ENCODE measurements around the gene IFNA8. TPM values are rescaled to one million over a fixed set of nuclear protein-coding genes. Genes with fewer than 3 reads are reported as not detected.
"Not testable (repeated sequence)": the region's sequence is repeated elsewhere in the genome, so short reads cannot be mapped to it uniquely, and the experiment has no call there.

The IFNA8 gene
- total RNA-seq (not detected), polyA plus RNA-seq (not detected)
- long read RNA-seq, donor 1, result 0 reads
- long read RNA-seq, donor 2, result 0 reads
- long read RNA-seq, donor 3, result 0 reads
- long read RNA-seq, donor 4, result 0 reads
- long read RNA-seq, donor 5, result 0 reads

DNA sequence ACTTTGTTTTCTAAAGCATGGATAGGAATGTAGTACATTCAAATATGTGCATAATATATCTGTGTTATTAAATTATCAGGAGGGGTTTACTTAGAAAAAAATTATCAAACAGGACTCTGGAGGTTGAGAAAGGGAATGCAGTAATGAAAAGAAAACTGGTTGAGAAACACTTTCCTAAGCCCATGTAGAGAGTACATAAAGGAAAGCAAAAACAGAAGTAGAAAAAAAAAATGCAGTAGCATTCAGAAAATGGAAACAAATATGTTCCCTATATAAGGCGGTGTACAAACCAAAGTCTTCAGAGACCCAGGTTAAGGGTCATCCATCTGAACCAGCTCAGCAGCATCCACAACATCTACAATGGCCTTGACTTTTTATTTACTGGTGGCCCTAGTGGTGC, at the start of gene IFNA8:
Gene IFNA8 (plus strand): TSS at position 301 of the 400 bp plus-strand sequence. CDS start 60 bp downstream, at position 361.
- TF ChIP-seq, protein P1, sequence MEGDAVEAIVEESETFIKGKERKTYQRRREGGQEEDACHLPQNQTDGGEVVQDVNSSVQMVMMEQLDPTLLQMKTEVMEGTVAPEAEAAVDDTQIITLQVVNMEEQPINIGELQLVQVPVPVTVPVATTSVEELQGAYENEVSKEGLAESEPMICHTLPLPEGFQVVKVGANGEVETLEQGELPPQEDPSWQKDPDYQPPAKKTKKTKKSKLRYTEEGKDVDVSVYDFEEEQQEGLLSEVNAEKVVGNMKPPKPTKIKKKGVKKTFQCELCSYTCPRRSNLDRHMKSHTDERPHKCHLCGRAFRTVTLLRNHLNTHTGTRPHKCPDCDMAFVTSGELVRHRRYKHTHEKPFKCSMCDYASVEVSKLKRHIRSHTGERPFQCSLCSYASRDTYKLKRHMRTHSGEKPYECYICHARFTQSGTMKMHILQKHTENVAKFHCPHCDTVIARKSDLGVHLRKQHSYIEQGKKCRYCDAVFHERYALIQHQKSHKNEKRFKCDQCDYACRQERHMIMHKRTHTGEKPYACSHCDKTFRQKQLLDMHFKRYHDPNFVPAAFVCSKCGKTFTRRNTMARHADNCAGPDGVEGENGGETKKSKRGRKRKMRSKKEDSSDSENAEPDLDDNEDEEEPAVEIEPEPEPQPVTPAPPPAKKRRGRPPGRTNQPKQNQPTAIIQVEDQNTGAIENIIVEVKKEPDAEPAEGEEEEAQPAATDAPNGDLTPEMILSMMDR (IDR thresholded peaks at IDR 0.05; ENCODE audit: control extremely low read depth, extremely low read depth), result no peak
- Histone ChIP-seq H3K9ac (ENCODE audit: insufficient read depth in 1 of 2, low read length in 2 of 2) (no peak within 1 kb of the TSS), H3K27me3 (ENCODE audit: control insufficient read depth in 3 of 3, insufficient read depth in 3 of 3, low read length in 2 of 3) (peaks cover 0 to 6% (median 5%) of the 10 kb centered on the region in 3 donors), H3K4me3 (no peak within 1 kb of the TSS), H3K27ac (ENCODE audit: low read depth in 1 of 2, low read length in 1 of 2) (no peak within 1 kb of the TSS), H3K9me3 (ENCODE audit: control insufficient read depth in 4 of 4, insufficient read depth in 3 of 4, low read length in 3 of 4) (no peaks in the 10 kb centered on the region), H3K36me3 (ENCODE audit: control insufficient read depth in 4 of 4, insufficient read depth in 4 of 4, low read length in 4 of 4) (no peaks in the 10 kb centered on the region), H3K4me1 (ENCODE audit: control insufficient read depth in 5 of 5, insufficient read depth in 5 of 5, low read length in 5 of 5) (no peaks in the 10 kb centered on the region)
- DNase-seq, result no peak
- no peak for ATAC-seq (ENCODE audit: insufficient read depth, low FRiP score)
- 83 to 89% methylated on average over 1 of the region's 1 CpG for WGBS, 2 donors

DNA sequence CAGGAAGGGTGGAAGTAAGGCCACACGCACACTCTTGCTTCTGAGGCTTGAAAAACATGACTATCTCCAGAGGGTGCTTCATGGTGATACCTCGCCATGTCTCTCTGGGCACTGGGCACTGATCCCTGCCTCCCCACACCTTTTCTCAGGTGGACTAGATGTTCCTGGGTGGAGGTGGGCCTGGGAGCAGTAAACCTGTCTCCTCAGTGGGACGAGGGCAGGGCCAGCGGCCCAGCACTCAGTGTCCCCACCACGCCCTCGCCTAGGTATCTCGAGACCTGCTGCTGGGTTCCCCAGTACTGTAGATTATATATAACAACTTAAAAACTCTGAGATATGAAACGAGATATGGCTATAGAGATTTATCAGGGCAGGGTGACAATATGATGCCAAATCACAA, 46.6 kb upstream of the IFNA8 start:
- Histone ChIP-seq H3K36me3 (ENCODE audit: control insufficient read depth in 4 of 4, insufficient read depth in 4 of 4, low read length in 4 of 4) (no peaks in the 10 kb centered on the region), H3K27ac (ENCODE audit: low read depth in 1 of 2, low read length in 1 of 2) (no peak overlapping the region), H3K9ac (ENCODE audit: insufficient read depth in 1 of 2, low read length in 2 of 2) (no peak overlapping the region), H3K9me3 (ENCODE audit: control insufficient read depth in 4 of 4, insufficient read depth in 3 of 4, low read length in 3 of 4) (no peaks in the 10 kb centered on the region), H3K4me3 (no peak overlapping the region), H3K4me1 (ENCODE audit: control insufficient read depth in 5 of 5, insufficient read depth in 5 of 5, low read length in 5 of 5) (no peaks in the 10 kb centered on the region), H3K27me3 (ENCODE audit: control insufficient read depth in 3 of 3, insufficient read depth in 3 of 3, low read length in 2 of 3) (no peaks in the 10 kb centered on the region)
- WGBS, 2 donors, result 88 to 95% methylated on average over 8 of the region's 8 CpGs
- DNase-seq (no peak), ATAC-seq (ENCODE audit: insufficient read depth, low FRiP score) (no peak)
- TF ChIP-seq, protein P1 (IDR thresholded peaks at IDR 0.05; ENCODE audit: control extremely low read depth, extremely low read depth), result no peak

DNA sequence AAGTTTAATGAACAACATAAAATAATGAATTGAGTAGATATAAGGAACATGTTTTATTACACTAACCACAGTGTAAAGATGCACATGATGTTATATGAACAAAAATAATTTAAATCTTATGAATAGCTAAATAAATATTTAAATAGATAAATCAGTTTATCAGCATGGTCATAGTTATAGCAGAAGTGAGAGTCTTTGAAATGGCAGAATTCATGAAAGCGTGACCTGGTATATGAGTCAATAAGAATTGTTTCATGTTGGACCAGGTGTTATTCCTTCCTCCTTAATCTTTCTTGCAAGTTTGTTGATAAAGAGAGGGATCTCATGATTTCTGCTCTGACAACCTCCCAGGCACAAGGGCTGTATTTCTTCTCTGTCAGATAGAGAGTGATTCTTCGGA, 41.7 kb upstream of the IFNA8 start:
- H3K4me1 ChIP-seq (ENCODE audit: control insufficient read depth in 5 of 5, insufficient read depth in 5 of 5, low read length in 5 of 5); H3K9me3 ChIP-seq (ENCODE audit: control insufficient read depth in 4 of 4, insufficient read depth in 3 of 4, low read length in 3 of 4); DNase-seq; H3K27ac ChIP-seq (ENCODE audit: low read depth in 1 of 2, low read length in 1 of 2); H3K9ac ChIP-seq (ENCODE audit: insufficient read depth in 1 of 2, low read length in 2 of 2); H3K36me3 ChIP-seq (ENCODE audit: control insufficient read depth in 4 of 4, insufficient read depth in 4 of 4, low read length in 4 of 4); H3K27me3 ChIP-seq (ENCODE audit: control insufficient read depth in 3 of 3, insufficient read depth in 3 of 3, low read length in 2 of 3); ATAC-seq (ENCODE audit: insufficient read depth, low FRiP score); H3K4me3 ChIP-seq: not testable (repeated sequence)
- WGBS, 2 donors, result 85 to 96% methylated on average over 1 of the region's 2 CpGs

DNA sequence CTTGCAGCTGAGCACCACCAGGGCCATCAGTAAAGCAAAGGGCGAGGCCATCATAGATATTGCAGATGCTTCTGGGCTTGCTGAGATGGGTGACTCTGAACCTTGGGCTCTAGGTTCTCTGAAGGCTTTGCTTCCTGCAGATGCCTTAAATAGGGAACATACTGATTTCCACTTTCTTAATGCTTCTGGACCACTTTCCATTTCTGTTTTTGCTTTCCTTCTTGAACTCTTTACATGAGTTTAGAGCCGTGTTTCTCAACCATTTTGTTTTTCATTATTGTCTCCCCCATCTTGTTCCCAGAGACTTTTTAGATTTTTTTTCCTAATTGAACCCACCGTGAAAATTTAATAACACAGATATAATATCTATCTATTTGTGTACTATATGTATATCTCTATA, 41.0 kb upstream of the IFNA8 start, which contains the start of gene IFNA13:
Gene IFNA13 (minus strand): TSS at position 101 of the 400 bp plus-strand sequence. CDS start 47 bp downstream, at position 54.
- Histone ChIP-seq H3K27ac (ENCODE audit: low read depth in 1 of 2, low read length in 1 of 2) (no peak within 1 kb of the TSS), H3K9me3 (ENCODE audit: control insufficient read depth in 4 of 4, insufficient read depth in 3 of 4, low read length in 3 of 4) (no peaks in the 10 kb centered on the region), H3K36me3 (ENCODE audit: control insufficient read depth in 4 of 4, insufficient read depth in 4 of 4, low read length in 4 of 4) (no peaks in the 10 kb centered on the region), H3K27me3 (ENCODE audit: control insufficient read depth in 3 of 3, insufficient read depth in 3 of 3, low read length in 2 of 3) (no peaks in the 10 kb centered on the region), H3K9ac (ENCODE audit: insufficient read depth in 1 of 2, low read length in 2 of 2) (no peak within 1 kb of the TSS), H3K4me3 (no peak within 1 kb of the TSS), H3K4me1 (ENCODE audit: control insufficient read depth in 5 of 5, insufficient read depth in 5 of 5, low read length in 5 of 5) (no peaks in the 10 kb centered on the region)
- DNase-seq, result no peak
- WGBS, 2 donors, result 92 to 93% methylated on average over 3 of the region's 3 CpGs
- TF ChIP-seq, protein P1 (IDR thresholded peaks at IDR 0.05; ENCODE audit: control extremely low read depth, extremely low read depth), result no peak
- ATAC-seq (ENCODE audit: insufficient read depth, low FRiP score), result no peak

DNA sequence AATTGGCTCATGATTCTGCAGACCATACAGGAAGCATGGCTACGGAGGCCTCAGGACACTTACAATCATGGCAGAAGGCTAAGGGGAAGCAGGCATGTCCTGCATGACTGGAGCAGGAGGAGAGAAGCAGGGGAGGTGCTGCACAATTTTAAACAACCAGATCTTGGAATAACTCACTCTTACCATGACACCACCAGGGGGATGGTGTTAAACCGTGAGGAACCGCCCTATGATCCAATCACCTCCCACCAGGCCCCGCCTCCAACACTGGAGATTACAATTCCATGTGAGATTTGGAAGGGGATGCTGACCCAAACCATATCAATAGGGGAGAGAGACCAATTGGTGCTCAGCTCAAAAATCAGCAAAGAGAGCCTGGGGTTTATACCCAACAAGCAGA, 37.5 kb upstream of the IFNA8 start:
- DNase-seq; ATAC-seq (ENCODE audit: insufficient read depth, low FRiP score); H3K9me3 ChIP-seq (ENCODE audit: control insufficient read depth in 4 of 4, insufficient read depth in 3 of 4, low read length in 3 of 4); H3K9ac ChIP-seq (ENCODE audit: insufficient read depth in 1 of 2, low read length in 2 of 2); H3K36me3 ChIP-seq (ENCODE audit: control insufficient read depth in 4 of 4, insufficient read depth in 4 of 4, low read length in 4 of 4); H3K27ac ChIP-seq (ENCODE audit: low read depth in 1 of 2, low read length in 1 of 2); H3K4me3 ChIP-seq; H3K27me3 ChIP-seq (ENCODE audit: control insufficient read depth in 3 of 3, insufficient read depth in 3 of 3, low read length in 2 of 3); H3K4me1 ChIP-seq (ENCODE audit: control insufficient read depth in 5 of 5, insufficient read depth in 5 of 5, low read length in 5 of 5): not testable (repeated sequence)
- WGBS, 2 donors, result 75 to 81% methylated on average over 4 of the region's 4 CpGs
